HEK293T (cell line): ENCODE results near the gene IPO4.
"Not testable (repeated sequence)": the region's sequence is repeated elsewhere in the genome, so short reads cannot be mapped to it uniquely, and the experiment has no call there.

ENCODE experiments used
- CTCF ChIA-PET: fragments of 350-600 bp; formaldehyde crosslinking; extraction: SDS; loops from one replicate; lab custom pipeline; 2021; ENCODE audit warnings: antibody characterized with exemption, inconsistent platforms; lab: Yijun Ruan, JAX
- POLR2A ChIA-PET: fragments of 350-600 bp; formaldehyde crosslinking; extraction: SDS; loops from one replicate; lab custom pipeline; 2020; ENCODE audit warnings: antibody characterized with exemption, inconsistent platforms; lab: Yijun Ruan, JAX
- DNase-seq: peaks from one replicate; pipeline ENCODE4 v3.0.0; 2012; ENCODE audit warnings: mixed read lengths; ENCODE audit errors: extremely low spot score
- ARNT ChIP-seq: fragments of 450-650 bp; IDR thresholded peaks from 2 replicates; pipeline ENCODE4 v1.6.1; 2017; ENCODE audit warnings: mild to moderate bottlenecking
- BHLHE40 ChIP-seq: fragments of 450-650 bp; IDR thresholded peaks from 2 replicates; pipeline ENCODE4 v1.6.1; 2016; ENCODE audit warnings: mild to moderate bottlenecking, moderate library complexity, borderline replicate concordance
- CTBP1 ChIP-seq: fragments of 450-650 bp; IDR thresholded peaks from 2 replicates; pipeline ENCODE4 v1.6.1; 2016; ENCODE audit warnings: borderline replicate concordance
- ELF4 ChIP-seq: fragments of 450-650 bp; IDR thresholded peaks from 2 replicates; pipeline ENCODE4 v1.6.1; 2017; ENCODE audit warnings: antibody characterized with exemption
- FOXA1 ChIP-seq: fragments of 450-650 bp; IDR thresholded peaks from 2 replicates; pipeline ENCODE4 v1.6.1; 2016; ENCODE audit warnings: mild to moderate bottlenecking
- FOXK2 ChIP-seq: fragments of 450-650 bp; IDR thresholded peaks from 2 replicates; pipeline ENCODE4 v1.6.1; 2016; ENCODE audit warnings: mild to moderate bottlenecking
- FOXM1 ChIP-seq: fragments of 450-650 bp; IDR thresholded peaks from 2 replicates; pipeline ENCODE4 v1.6.1; 2017; ENCODE audit warnings: mild to moderate bottlenecking, borderline replicate concordance
- HDGF ChIP-seq: fragments of 450-650 bp; IDR thresholded peaks from 2 replicates; pipeline ENCODE4 v1.6.1; 2017; ENCODE audit warnings: antibody characterized with exemption, borderline replicate concordance
- L3MBTL2 ChIP-seq: fragments of 450-650 bp; conservative IDR thresholded peaks from 2 replicates; pipeline ENCODE4 v1.6.1; 2016; ENCODE audit warnings: mild to moderate bottlenecking
- LEF1 ChIP-seq: fragments of 450-650 bp; IDR thresholded peaks from 2 replicates; pipeline ENCODE4 v1.6.1; 2017; ENCODE audit warnings: mild to moderate bottlenecking, borderline replicate concordance
- NFRKB ChIP-seq: fragments of 450-650 bp; IDR thresholded peaks from 2 replicates; pipeline ENCODE4 v1.6.1; 2016; ENCODE audit warnings: mild to moderate bottlenecking, moderate library complexity
- SP1 ChIP-seq: fragments of 450-650 bp; IDR thresholded peaks from 2 replicates; pipeline ENCODE4 v1.6.1; 2017
- SUZ12 ChIP-seq: fragments of 450-650 bp; IDR thresholded peaks from 2 replicates; pipeline ENCODE4 v1.6.1; 2016; ENCODE audit warnings: mild to moderate bottlenecking
- TARDBP ChIP-seq: fragments of 450-650 bp; IDR thresholded peaks from 2 replicates; pipeline ENCODE4 v1.6.1; 2016
- ZNF384 ChIP-seq: fragments of 450-650 bp; IDR thresholded peaks from 2 replicates; pipeline ENCODE4 v1.6.1; 2016
- TF ChIP-seq, protein P1 (sequence below): fragments of 450-650 bp; IDR thresholded peaks from 2 replicates; pipeline ENCODE4 v1.6.1; 2016

The IPO4 gene

GRCh38 chr14:24232121-24232644 is 43.6 kb upstream of the IPO4 start, which contains the start of gene NEDD8:
Gene NEDD8, minus strand, starts transcription at chr14:24232367. Its CDS starts 100 bp downstream, at chr14:24232267.
- TF ChIP-seq SUZ12, result peak; percentile 75
- no peak for TF ChIP-seq L3MBTL2
- peak; percentile 69; the same call in 1 of the 2 replicates for TF ChIP-seq ELF4
- CTCF ChIA-PET, result no interaction called here
- peak; percentile 89 for DNase-seq
- POLR2A ChIA-PET, result interaction anchor here (0.6 to 2.3 kb wide), 4 partner anchors 10 to 85 kb away, joined by 3 to 13 read pairs (median 4); partner anchors contain the start of genes CHMP4A, PSME2, RNF31 and TINF2

DNA sequence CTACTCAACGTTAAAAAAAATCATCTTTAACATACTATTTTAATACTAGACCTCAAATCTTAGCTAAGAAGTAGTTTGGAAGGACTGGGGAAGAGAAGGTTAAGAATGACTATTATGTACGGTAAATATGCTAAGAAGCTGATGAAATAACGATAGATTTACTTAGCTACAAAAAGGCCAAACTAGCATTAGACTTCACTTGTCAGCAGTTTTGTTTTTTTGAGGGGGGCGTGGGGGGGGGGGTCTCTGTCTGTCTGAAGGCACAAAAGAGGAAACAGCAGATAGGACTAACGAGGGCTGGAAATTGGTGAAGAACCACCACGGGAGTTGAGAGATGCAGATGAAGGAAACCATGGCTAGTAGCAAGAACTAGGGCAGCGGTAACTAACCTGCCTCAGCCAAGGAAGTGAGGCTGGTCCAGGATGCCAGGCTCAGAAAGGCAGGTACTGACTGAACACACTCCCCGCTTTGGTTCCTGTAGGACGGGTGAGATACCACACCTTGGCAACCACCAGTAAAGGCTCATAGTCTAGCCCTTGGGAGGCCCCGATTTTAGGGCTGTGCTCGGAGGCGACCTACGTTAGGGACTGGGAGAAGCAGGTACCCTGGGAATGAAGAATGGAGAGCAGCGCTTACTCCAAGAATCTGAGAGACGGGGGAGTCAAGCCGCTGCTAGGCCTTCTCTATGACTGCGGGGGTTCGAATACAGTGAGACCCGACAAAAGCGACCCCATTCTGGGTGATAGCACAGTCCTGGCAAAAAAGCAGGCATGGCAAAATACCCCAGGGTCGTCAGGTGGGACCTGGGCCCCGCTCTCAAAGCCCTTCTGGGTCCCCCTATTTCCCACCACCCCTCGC is 42.9 kb upstream of the IPO4 start:
- POLR2A ChIA-PET, result interaction anchor here (1.0 to 1.4 kb wide), 2 partner anchors 11 to 18 kb away, joined by 4 to 8 read pairs; partner anchors contain the start of genes CHMP4A and TINF2
- no peak for DNase-seq
- TF ChIP-seq NFRKB (no peak), FOXA1 (no peak), SUZ12 (no peak), ZNF384 (no peak), HDGF (no peak), FOXK2 (no peak), ELF4 (no peak), LEF1 (no peak), FOXM1 (no peak), ARNT (no peak), SP1 (no peak), L3MBTL2 (no peak), CTBP1 (no peak)
- TF ChIP-seq, protein P1, sequence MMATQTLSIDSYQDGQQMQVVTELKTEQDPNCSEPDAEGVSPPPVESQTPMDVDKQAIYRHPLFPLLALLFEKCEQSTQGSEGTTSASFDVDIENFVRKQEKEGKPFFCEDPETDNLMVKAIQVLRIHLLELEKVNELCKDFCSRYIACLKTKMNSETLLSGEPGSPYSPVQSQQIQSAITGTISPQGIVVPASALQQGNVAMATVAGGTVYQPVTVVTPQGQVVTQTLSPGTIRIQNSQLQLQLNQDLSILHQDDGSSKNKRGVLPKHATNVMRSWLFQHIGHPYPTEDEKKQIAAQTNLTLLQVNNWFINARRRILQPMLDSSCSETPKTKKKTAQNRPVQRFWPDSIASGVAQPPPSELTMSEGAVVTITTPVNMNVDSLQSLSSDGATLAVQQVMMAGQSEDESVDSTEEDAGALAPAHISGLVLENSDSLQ, result no peak
- CTCF ChIA-PET, result no interaction called here

- ChIA-PET CTCF (no interaction called here), POLR2A (interaction anchor here (1.6 to 2.3 kb wide), 2 partner anchors 13 to 16 kb away, joined by 6 to 9 read pairs; partner anchors contain the start of genes CHMP4A and TINF2)
- no peak for DNase-seq
- TF ChIP-seq NFRKB (no peak), L3MBTL2 (no peak), ARNT (no peak), HDGF (no peak), FOXM1 (no peak), FOXK2 (no peak), ELF4 (no peak), TARDBP (no peak), FOXA1 (no peak), CTBP1 (no peak), SP1 (no peak), LEF1 (no peak), BHLHE40 (no peak), ZNF384 (no peak), SUZ12 (no peak)
- TF ChIP-seq, protein P1, result no peak
Measured at GRCh38 chr14:24228902-24229301, 40.3 kb upstream of the IPO4 start.

- ChIA-PET CTCF (no interaction called here), POLR2A (interaction anchor here (2.3 kb wide), 1 partner anchor 15 kb away, joined by 9 read pairs; the partner anchor contains the start of gene TINF2)
- TF ChIP-seq TARDBP (no peak), FOXA1 (no peak), BHLHE40 (no peak), NFRKB (no peak), SP1 (no peak)
- TF ChIP-seq, protein P1, result no peak
- no peak for DNase-seq
Measured at GRCh38 chr14:24226473-24226872, 37.9 kb upstream of the IPO4 start.

- ChIA-PET CTCF (interaction anchor here (1.6 kb wide), 1 partner anchor 9 kb away, joined by 5 read pairs; the partner anchor contains the start of gene MDP1), POLR2A (no interaction called here)
- DNase-seq, result no peak
- TF ChIP-seq FOXK2 (no peak), SUZ12 (no peak), ZNF384 (no peak), CTBP1 (no peak), FOXM1 (no peak), LEF1 (no peak), TARDBP (no peak), NFRKB (no peak), L3MBTL2 (no peak), ARNT (no peak), HDGF (no peak), FOXA1 (no peak), SP1 (no peak), BHLHE40 (no peak)
- TF ChIP-seq, protein P1, result no peak
Measured at GRCh38 chr14:24224618-24225071, 36.0 kb upstream of the IPO4 start.

DNA sequence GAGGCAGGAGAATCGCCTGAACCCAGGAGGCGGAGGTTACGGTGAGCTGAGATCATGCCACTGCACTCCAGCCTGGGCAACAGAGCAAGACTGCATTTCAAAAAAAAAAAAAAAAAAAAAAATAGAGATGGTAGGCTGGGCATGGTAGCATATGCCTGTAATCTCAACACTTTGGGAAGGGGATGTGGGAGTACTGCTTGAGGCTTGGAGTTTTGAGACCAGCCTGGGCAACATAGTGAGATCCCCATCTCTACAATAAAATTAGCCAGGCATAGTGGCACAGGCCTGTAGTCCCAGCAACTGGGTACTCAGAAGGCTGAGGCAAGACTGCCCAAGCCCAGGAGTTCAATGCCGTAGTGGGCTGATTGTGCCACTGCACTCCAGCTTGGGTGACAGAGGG is 34.4 kb upstream of the IPO4 start:
- DNase-seq, CTCF ChIA-PET: not testable (repeated sequence)
- POLR2A ChIA-PET, result interaction anchor here (1.3 kb wide), 1 partner anchor 14 kb away, joined by 3 read pairs; no protein-coding TSS in a partner anchor
